Skeletal muscle satellite cell (primary cell): ENCODE measurements around the gene CTAG1A.
"Not testable (repeated sequence)": the region's sequence is repeated elsewhere in the genome, so short reads cannot be mapped to it uniquely, and the experiment has no call there.

Experiments
- H3K27me3 ChIP-seq: 2 replicates; pipeline ENCODE4 v1.7.0; 2013; ENCODE audit warnings: low read length; ENCODE audit not compliant: control insufficient read depth, insufficient read depth
- H3K36me3 ChIP-seq: 2 replicates; pipeline ENCODE4 v1.7.0; 2013; ENCODE audit warnings: mild to moderate bottlenecking, control low read depth, low read length; ENCODE audit not compliant: insufficient read depth
- H3K4me1 ChIP-seq: 2 replicates; pipeline ENCODE4 v1.7.0; 2013; ENCODE audit warnings: low read length; ENCODE audit not compliant: control insufficient read depth, insufficient read depth
- H3K4me2 ChIP-seq: 2 replicates; pipeline ENCODE4 v1.7.0; 2013; ENCODE audit warnings: mild to moderate bottlenecking, low read length
- H3K4me3 ChIP-seq: 2 replicates; pipeline ENCODE4 v1.7.0; 2013; ENCODE audit warnings: low read length
- H3K9ac ChIP-seq: 2 replicates; pipeline ENCODE4 v1.7.0; 2013; ENCODE audit warnings: mild to moderate bottlenecking, low read depth, low read length, moderate library complexity
- H3K9me3 ChIP-seq: replicated peaks from 2 replicates; pipeline ENCODE4 v1.7.0; 2013; ENCODE audit warnings: mild to moderate bottlenecking, control low read depth, low read length

Gene CTAG1A

DNA sequence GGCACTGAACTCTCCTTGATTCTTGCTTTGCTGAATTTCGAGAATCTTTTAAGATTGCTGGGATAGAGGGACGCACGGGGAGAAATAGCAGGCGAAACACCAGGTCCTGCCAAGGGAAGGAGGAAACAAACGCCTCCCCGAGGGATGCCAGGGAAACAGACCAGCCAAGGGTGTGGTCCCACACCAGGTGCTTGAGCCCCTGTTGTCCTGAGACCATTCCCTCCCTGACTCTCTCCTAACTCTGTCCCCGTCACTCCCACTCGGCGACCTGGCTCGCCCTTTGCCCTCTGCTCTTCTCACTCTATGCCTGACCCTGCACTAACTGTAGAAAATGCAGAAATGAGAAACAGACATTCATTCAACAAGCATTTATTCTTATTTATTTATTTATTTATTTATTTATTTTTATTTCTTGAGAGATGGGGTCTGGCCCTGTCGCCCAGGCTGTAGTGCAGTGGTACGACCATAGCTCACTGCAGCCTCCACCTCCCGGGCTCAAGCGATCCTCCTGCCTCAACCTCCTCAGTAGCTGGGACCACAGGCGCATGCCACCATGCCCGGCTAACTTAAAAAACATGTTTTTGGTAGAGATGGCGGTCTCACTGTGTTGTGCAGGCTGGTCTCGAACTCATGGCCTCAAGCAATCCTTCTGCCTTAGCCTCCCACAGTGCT lies 18.0 kb downstream of the CTAG1A start:
- H3K4me3 ChIP-seq: no peak overlapping the region

DNA sequence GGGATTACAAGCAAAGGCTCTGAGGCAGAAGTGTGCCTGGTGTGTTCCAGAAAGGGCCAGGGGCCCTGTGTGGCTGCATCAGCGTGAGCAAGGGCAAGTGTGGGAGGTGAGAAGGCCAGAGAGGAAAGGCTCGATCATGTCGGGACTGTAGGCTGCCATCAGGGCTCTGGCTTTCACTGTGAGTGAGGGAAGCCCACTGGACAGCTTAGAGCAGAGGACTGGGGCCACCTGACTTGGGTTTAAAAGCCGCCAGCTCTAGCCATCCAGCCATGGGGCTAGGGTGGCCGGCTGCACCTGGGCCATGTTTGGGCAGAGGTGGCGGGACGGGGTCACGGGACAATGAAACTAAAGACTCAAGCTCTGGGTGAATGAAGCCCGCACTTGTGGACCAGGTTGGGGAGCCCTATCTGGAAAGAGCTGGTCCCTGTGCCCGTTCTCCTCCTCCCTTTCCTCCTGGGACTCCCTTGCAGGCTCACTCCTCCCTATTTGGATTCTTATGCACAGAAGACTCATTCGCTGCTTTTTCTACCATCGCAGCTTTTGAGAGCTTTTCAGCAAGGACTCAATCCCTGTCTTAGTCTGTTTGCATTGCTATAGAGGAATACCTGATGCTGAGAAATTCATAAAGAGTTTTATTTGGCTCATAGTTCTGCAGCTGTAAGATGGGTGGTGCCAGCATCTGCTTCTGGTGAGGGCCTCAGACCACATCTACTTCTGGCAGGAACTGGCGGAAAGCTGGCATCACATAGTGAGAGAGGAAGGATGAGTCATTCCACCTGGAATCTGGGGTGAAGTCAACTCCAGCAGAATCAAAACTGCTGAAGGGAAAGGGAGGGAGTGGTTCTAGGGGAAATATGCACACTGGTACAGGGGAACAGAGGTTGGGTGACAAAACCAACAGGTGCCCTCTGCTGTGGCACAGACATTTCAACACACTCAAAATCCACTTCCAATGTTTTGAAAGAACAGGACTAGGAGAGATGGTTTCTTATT lies 18.8 kb downstream of the CTAG1A start:
- Histone ChIP-seq H3K9ac (no peak overlapping the region), H3K4me1 (peaks cover 28% of the 10 kb centered on the region), H3K4me3 (no peak overlapping the region), H3K27me3 (no peaks in the 10 kb centered on the region), H3K4me2 (peak overlapping the region; percentile 23), H3K9me3 (no peaks in the 10 kb centered on the region), H3K36me3 (no peaks in the 10 kb centered on the region)

More for the DNA sequence above, 18.0 kb downstream of the CTAG1A start:
- no peak overlapping the region for H3K4me2 ChIP-seq
- H3K9me3 ChIP-seq: no peaks in the 10 kb centered on the region
- no peak overlapping the region for H3K9ac ChIP-seq
- H3K4me1 ChIP-seq: peaks cover 28% of the 10 kb centered on the region
- H3K27me3 ChIP-seq: no peaks in the 10 kb centered on the region
- no peaks in the 10 kb centered on the region for H3K36me3 ChIP-seq

- H3K4me3 ChIP-seq: no peak overlapping the region
- H3K4me1 ChIP-seq: peaks cover 22% of the 10 kb centered on the region
- no peak overlapping the region for H3K4me2 ChIP-seq
- no peaks in the 10 kb centered on the region for H3K27me3 ChIP-seq
- H3K9ac ChIP-seq: no peak overlapping the region
- no peaks in the 10 kb centered on the region for H3K36me3 ChIP-seq
- no peaks in the 10 kb centered on the region for H3K9me3 ChIP-seq
Observed at GRCh38 chrX:154605566-154605965, 20.6 kb downstream of the CTAG1A start.

- Histone ChIP-seq H3K9me3 (no peaks in the 10 kb centered on the region), H3K4me2 (no peak overlapping the region), H3K36me3 (no peaks in the 10 kb centered on the region), H3K4me1 (peaks cover 14% of the 10 kb centered on the region), H3K4me3 (no peak overlapping the region), H3K27me3 (no peaks in the 10 kb centered on the region), H3K9ac (no peak overlapping the region)
Observed at GRCh38 chrX:154607370-154607769, 22.4 kb downstream of the CTAG1A start.

DNA sequence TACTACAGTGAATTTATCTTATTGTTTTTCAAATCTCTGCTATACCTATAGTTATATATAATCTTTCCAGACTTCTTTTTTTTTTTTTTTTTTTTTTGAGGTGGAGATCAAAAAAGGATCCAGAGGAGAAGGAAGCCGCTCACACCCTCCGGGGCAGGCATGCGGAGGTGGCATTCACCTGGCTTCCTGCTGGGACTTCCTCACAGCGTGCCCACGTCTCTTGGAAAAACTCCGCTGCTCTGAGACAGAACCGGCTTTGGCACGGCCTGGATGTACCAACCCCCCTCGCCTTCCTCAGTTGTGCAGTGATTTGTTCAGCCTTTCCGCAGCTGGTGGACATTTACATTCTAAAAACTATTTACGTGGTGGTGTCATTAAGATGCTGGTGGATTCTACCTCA lies 23.0 kb downstream of the CTAG1A start:
- H3K4me1 ChIP-seq: peaks cover 14% of the 10 kb centered on the region
- H3K36me3 ChIP-seq, H3K4me3 ChIP-seq, H3K9me3 ChIP-seq, H3K4me2 ChIP-seq, H3K9ac ChIP-seq, H3K27me3 ChIP-seq: not testable (repeated sequence)

- not testable (repeated sequence) for H3K4me1 ChIP-seq, H3K27me3 ChIP-seq, H3K9me3 ChIP-seq
Observed at GRCh38 chrX:154608823-154609222, 23.9 kb downstream of the CTAG1A start.

GRCh38 chrX:154611146-154611545 lies 26.2 kb downstream of the CTAG1A start:
- not testable (repeated sequence) for H3K9me3 ChIP-seq, H3K27me3 ChIP-seq, H3K4me1 ChIP-seq, H3K4me3 ChIP-seq, H3K9ac ChIP-seq, H3K4me2 ChIP-seq, H3K36me3 ChIP-seq

More at GRCh38 chrX:154608823-154609222, 23.9 kb downstream of the CTAG1A start:
- not testable (repeated sequence) for H3K4me2 ChIP-seq, H3K4me3 ChIP-seq, H3K9ac ChIP-seq, H3K36me3 ChIP-seq

GRCh38 chrX:154613586-154613985 lies 28.7 kb downstream of the CTAG1A start:
- H3K9ac ChIP-seq: not testable (repeated sequence)

DNA sequence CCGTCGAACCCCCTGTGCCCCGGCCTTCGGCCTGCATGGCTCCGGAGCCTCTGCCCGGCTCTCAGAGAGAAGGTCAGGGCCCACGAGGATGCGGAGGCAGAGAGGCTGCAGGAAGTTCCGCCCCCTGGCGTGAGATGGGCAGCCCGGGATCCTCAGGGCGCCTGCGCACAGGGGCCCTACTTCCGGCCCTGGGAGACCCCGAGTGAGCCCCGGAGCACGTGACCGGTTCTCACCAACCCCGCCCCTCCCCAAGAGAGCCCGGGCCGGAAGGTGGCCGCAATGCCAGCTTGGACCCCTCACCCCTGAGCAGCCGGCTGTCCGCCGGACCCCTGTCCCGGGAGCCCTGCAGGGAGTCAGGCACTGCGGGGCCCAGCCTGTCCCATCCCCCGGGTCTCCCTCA lies 34.2 kb downstream of the CTAG1A start, which contains the start of gene CTAG1B:
TSS of gene CTAG1B (minus strand) at position 101 of the 400 bp plus-strand sequence. CDS start at position 37, 64 bp downstream.
- not testable (repeated sequence) for H3K4me1 ChIP-seq, H3K36me3 ChIP-seq, H3K4me2 ChIP-seq, H3K4me3 ChIP-seq, H3K9ac ChIP-seq, H3K9me3 ChIP-seq, H3K27me3 ChIP-seq

More at GRCh38 chrX:154613586-154613985, 28.7 kb downstream of the CTAG1A start:
- not testable (repeated sequence) for H3K4me2 ChIP-seq, H3K4me3 ChIP-seq, H3K27me3 ChIP-seq, H3K36me3 ChIP-seq, H3K9me3 ChIP-seq, H3K4me1 ChIP-seq

DNA sequence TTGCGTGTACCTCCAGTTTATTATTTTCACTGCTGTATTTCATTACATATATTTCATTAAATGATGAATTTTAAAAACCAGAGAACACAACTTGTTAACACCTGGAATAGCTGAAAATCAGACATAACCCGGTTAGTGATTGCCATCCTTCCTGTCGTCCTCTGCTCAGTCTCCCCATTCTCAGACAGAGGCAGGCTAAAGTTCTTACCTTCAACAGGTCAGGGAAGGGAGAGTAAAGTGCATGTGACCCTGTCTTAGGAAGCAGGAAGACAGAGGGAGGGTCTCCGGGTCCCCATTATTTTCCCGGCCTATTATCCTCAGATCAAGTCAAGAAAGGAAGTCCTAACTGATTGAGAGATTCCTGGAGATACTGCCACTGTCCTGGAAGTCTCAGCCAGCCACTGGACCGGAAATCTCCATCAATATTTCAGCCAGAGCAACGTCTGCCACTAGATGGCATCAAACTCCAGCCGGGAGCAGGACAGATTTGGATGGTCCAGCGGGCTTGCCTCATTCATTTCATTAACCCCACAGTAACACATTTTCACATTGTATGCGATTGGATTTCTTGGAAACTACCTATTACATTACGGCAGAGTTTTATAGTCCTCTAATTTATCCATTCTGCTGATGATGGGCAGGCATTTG lies 36.0 kb downstream of the CTAG1A start:
- not testable (repeated sequence) for H3K4me1 ChIP-seq, H3K36me3 ChIP-seq, H3K9ac ChIP-seq, H3K4me3 ChIP-seq, H3K9me3 ChIP-seq, H3K4me2 ChIP-seq, H3K27me3 ChIP-seq

DNA sequence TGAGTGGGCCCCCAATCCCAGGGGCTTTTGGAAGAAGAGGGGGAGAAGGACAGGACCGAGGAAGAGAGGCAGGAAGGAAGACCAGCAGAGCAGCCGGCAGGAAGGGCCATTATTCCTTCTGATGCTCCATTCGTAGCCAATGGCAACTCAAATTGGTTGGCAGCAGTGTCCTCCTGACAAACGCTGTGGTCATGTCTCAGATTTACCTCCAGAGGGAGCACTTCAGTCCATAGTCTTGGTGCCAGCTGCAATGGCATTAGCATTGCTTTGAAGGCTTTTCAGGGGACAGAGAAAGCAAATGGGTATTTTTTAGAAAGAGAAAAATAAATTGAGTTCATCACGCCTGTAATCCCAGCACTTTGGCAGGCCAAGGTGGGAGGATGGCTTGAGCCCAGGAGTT lies 44.0 kb downstream of the CTAG1A start:
- H3K4me3 ChIP-seq, H3K4me2 ChIP-seq, H3K27me3 ChIP-seq, H3K36me3 ChIP-seq, H3K9me3 ChIP-seq, H3K9ac ChIP-seq, H3K4me1 ChIP-seq: not testable (repeated sequence)
